Sigmoid colon (tissue), 7 donors: ENCODE measurements around the gene NR1D2. TPM values are rescaled to one million over a fixed set of nuclear protein-coding genes. Genes with fewer than 3 reads are reported as not detected.

Experiments used
- DNase-seq: peaks from one replicate; pipeline ENCODE4 v3.0.0-alpha.2; 2019
- H3K27ac ChIP-seq, 4 donors: fragments of 200-600 bp; sonication (generic); one replicate each; pipeline ENCODE4 v1.5.1; 2016 to 2019; ENCODE audit warnings: mild to moderate bottlenecking in 1 of 4
- H3K27me3 ChIP-seq, 3 donors: fragments of 200-600 bp; sonication (generic); one replicate each; pipeline ENCODE4 v1.5.1; 2019; ENCODE audit warnings: mild to moderate bottlenecking in 1 of 3
- H3K36me3 ChIP-seq, 4 donors: fragments of 200-600 bp; sonication (generic); one replicate each; pipeline ENCODE4 v1.5.1; 2016 to 2019
- H3K4me1 ChIP-seq, 4 donors: fragments of 200-600 bp; sonication (generic); one replicate each; pipeline ENCODE4 v1.5.1; 2017 to 2019
- H3K4me3 ChIP-seq, 4 donors: fragments of 200-600 bp; sonication (generic); one replicate each; pipeline ENCODE4 v1.5.1; 2017 to 2019; ENCODE audit warnings: mild to moderate bottlenecking in 2 of 4, moderate library complexity in 1 of 4
- H3K9me3 ChIP-seq, 4 donors: fragments of 200-600 bp in 3 of 4; sonication (generic) in 3 of 4; one replicate each; pipeline versions ENCODE4 v1.5.1 to v1.6.1; 2013 to 2019
- CTCF ChIP-seq, 4 experiments: fragments of 450-650 bp in 3 of 4; fragments of 200-600 bp in 1 of 4; IDR thresholded peaks; one replicate each; pipeline ENCODE4 v1.5.1; 2016 to 2019; ENCODE audit warnings: antibody characterized with exemption in 4 of 4, mild to moderate bottlenecking in 3 of 4, moderate library complexity in 2 of 4
- EP300 ChIP-seq, 4 donors: sonication (generic); formaldehyde crosslinking; IDR thresholded peaks; one replicate each; pipeline ENCODE4 v1.6.1; 2017; ENCODE audit warnings: antibody characterized with exemption in 4 of 4
- POLR2A ChIP-seq, 2 donors: fragments of 450-650 bp; IDR thresholded peaks; one replicate each; pipeline ENCODE4 v1.6.1; 2016; ENCODE audit warnings: antibody characterized with exemption in 2 of 2, mild to moderate bottlenecking in 2 of 2, moderate library complexity in 2 of 2
- POLR2AphosphoS5 ChIP-seq, 4 donors: sonication (generic); formaldehyde crosslinking; IDR thresholded peaks; one replicate each; pipeline ENCODE4 v1.6.1; 2017; ENCODE audit warnings: antibody characterized with exemption in 4 of 4
- WGBS, 2 donors: extraction: QIAGEN DNeasy Blood & Tissue Kit; methylation state at CpG; one replicate each; pipeline ENCODE4 v1.1.7; 2013; 5-methylcytosine and 5-hydroxymethylcytosine counted together
- intact Hi-C: fragments of 100-400 bp; cut with DNase I; formaldehyde crosslinking; loops from one replicate; pipeline ENCODE4 v1.15.1; 2023
- polyA plus RNA-seq, 3 donors: library from polyadenylated mRNA; stranded (reverse); fragments of 200-250 nt; gene quantifications; one replicate each; pipeline ENCODE4 v1.2.3, GENCODE V29; 2013
- total RNA-seq, 4 donors: library from RNA; depleted of rRNA; stranded (reverse); fragments of >200 nt; gene quantifications; one replicate each; pipeline ENCODE4 v1.1.0, GENCODE V29; 2016
- donor health status: healthy with polysubstance abuse.
- donor health status: Bipolar disorder and iron deficiency.
- donor health status: healthy.

The NR1D2 gene
- total RNA-seq (10 to 100 TPM; 43.8 to 63.7 (median 52.8) TPM), polyA plus RNA-seq (10 to 100 TPM in 2 of 3 donors, 1 to 10 TPM in 1; 7.7 to 15.0 (median 10.6) TPM)

- Histone ChIP-seq H3K4me1 (peaks cover 0 to 43% (median 38%) of the 10 kb centered on the region in 4 donors), H3K36me3 (no peaks in the 10 kb centered on the region), H3K27me3 (no peaks in the 10 kb centered on the region), H3K4me3 (peak within 1 kb of the TSS; percentile 79 to 94 (median 92)), H3K9me3 (no peaks in the 10 kb centered on the region), H3K27ac (peak within 1 kb of the TSS; percentile 93 to 100 (median 99))
- TF ChIP-seq POLR2A (IDR thresholded peaks at IDR 0.05) (no peak), EP300 (IDR thresholded peaks at IDR 0.05) (no peak), POLR2AphosphoS5 (IDR thresholded peaks at IDR 0.05) (peak; percentile 65 to 92 (median 84)), CTCF (IDR thresholded peaks at IDR 0.05) (no peak)
- peak; percentile 93 for DNase-seq
- WGBS, 2 donors: 0 to 1% methylated on average over 88 of the region's 88 CpGs
- intact Hi-C loops: loop anchor here (1.0 to 5.0 kb wide), 2 partner anchors 28 to 138 kb away; partner anchors contain the start of genes RPL15 and UBE2E1
Measured at GRCh38 chr3:23944861-23945662, at the start of gene NR1D2. Gene NR1D2, plus strand, starts transcription at chr3:23945286. Its CDS starts 293 bp downstream, at chr3:23945579.

GRCh38 chr3:23900744-23901143 lies 44.3 kb upstream of the NR1D2 start:
- no peaks in the 10 kb centered on the region for H3K27me3 ChIP-seq
- H3K4me1 ChIP-seq: no peaks in the 10 kb centered on the region
- TF ChIP-seq POLR2AphosphoS5 (IDR thresholded peaks at IDR 0.05) (no peak), POLR2A (IDR thresholded peaks at IDR 0.05) (no peak), CTCF (IDR thresholded peaks at IDR 0.05) (no peak), EP300 (IDR thresholded peaks at IDR 0.05) (no peak)
- WGBS, 2 donors: 75 to 81% methylated on average over 6 of the region's 6 CpGs
- DNase-seq: no peak
- H3K36me3 ChIP-seq: peaks cover 0 to 31% (median 11%) of the 10 kb centered on the region in 4 donors
- no peak overlapping the region for H3K4me3 ChIP-seq
- no peaks in the 10 kb centered on the region for H3K9me3 ChIP-seq
- no peak overlapping the region for H3K27ac ChIP-seq
- intact Hi-C loops: no loop called here

GRCh38 chr3:23904545-23904944 lies 40.5 kb upstream of the NR1D2 start:
- Histone ChIP-seq H3K27ac (no peak overlapping the region), H3K4me1 (no peaks in the 10 kb centered on the region), H3K27me3 (no peaks in the 10 kb centered on the region), H3K36me3 (peaks cover 0 to 29% (median 8%) of the 10 kb centered on the region in 4 donors), H3K4me3 (no peak overlapping the region), H3K9me3 (no peaks in the 10 kb centered on the region)
- no peak for DNase-seq
- TF ChIP-seq EP300 (IDR thresholded peaks at IDR 0.05) (no peak), CTCF (IDR thresholded peaks at IDR 0.05) (no peak), POLR2AphosphoS5 (IDR thresholded peaks at IDR 0.05) (no peak), POLR2A (IDR thresholded peaks at IDR 0.05) (no peak)
- intact Hi-C loops: no loop called here

GRCh38 chr3:23909341-23909740 lies 35.7 kb upstream of the NR1D2 start:
- DNase-seq: no peak
- peaks cover 0 to 34% (median 4%) of the 10 kb centered on the region in 4 donors for H3K36me3 ChIP-seq
- 88 to 92% methylated on average over 7 of the region's 7 CpGs for WGBS, 2 donors
- no peak overlapping the region for H3K4me3 ChIP-seq
- H3K27ac ChIP-seq: no peak overlapping the region
- no peaks in the 10 kb centered on the region for H3K27me3 ChIP-seq
- no peak for TF ChIP-seq POLR2AphosphoS5 (IDR thresholded peaks at IDR 0.05)
- TF ChIP-seq POLR2A (IDR thresholded peaks at IDR 0.05): no peak
- no peak for TF ChIP-seq EP300 (IDR thresholded peaks at IDR 0.05)
- TF ChIP-seq CTCF (IDR thresholded peaks at IDR 0.05): no peak
- H3K4me1 ChIP-seq: peaks cover 0 to 9% (median 0%) of the 10 kb centered on the region in 4 donors
- H3K9me3 ChIP-seq: no peaks in the 10 kb centered on the region
- intact Hi-C loops: no loop called here
